BJ (cell line): Measurements from ENCODE around the gene SORCS3. TPM values are rescaled to one million over a fixed set of nuclear protein-coding genes. Genes with fewer than 3 reads are reported as not detected.

ENCODE experiments used
- CTCF ChIA-PET: fragments of 350-600 bp; formaldehyde crosslinking; extraction: SDS; loops from one replicate; lab custom pipeline; 2021; ENCODE audit warnings: antibody characterized with exemption, inconsistent platforms; lab: Yijun Ruan, JAX
- POLR2A ChIA-PET: fragments of 300-600 bp; sonication (Branson Sonifier 250); formaldehyde crosslinking; extraction: SDS; loops from one replicate; lab custom pipeline; 2021; ENCODE audit warnings: antibody characterized with exemption; lab: Charles Lee
- DNase-seq: peaks from one replicate; pipeline ENCODE4 v3.0.0-alpha.2; 2011; ENCODE audit warnings: low read depth
- H3K27me3 ChIP-seq: 2 replicates; pipeline ENCODE4 v1.6.0; 2011; ENCODE audit warnings: low read length; ENCODE audit not compliant: control insufficient read depth, insufficient read depth
- H3K36me3 ChIP-seq: 2 replicates; pipeline ENCODE4 v1.5.1; 2011; ENCODE audit warnings: low read length; ENCODE audit not compliant: control insufficient read depth, insufficient read depth
- H3K4me3 ChIP-seq: 2 replicates; pipeline ENCODE4 v1.5.1; 2011; ENCODE audit warnings: low read depth, mild to moderate bottlenecking, control low read depth, low read length
- CTCF ChIP-seq: IDR thresholded peaks from 2 replicates; pipeline ENCODE4 v1.5.1; 2011; ENCODE audit warnings: low read depth, mild to moderate bottlenecking, control low read depth, inconsistent platforms, low read length, moderate library complexity; ENCODE audit not compliant: insufficient read depth
- polyA plus RNA-seq: library from polyadenylated mRNA; depleted of rRNA; stranded (reverse); fragments of >200 nt; gene quantifications from 2 replicates; pipeline ENCODE4 v1.2.3, GENCODE V29; 2011

SORCS3 gene
- polyA plus RNA-seq, 1 experiment = not detected

GRCh38 chr10:104678658-104679057, 37.6 kb downstream of the SORCS3 start:
- H3K4me3 ChIP-seq = no peak overlapping the region
- ChIA-PET POLR2A (no interaction called here), CTCF (no interaction called here)
- H3K27me3 ChIP-seq = no peaks in the 10 kb centered on the region
- H3K36me3 ChIP-seq = no peaks in the 10 kb centered on the region
- DNase-seq = no peak
- TF ChIP-seq CTCF = no peak

- Histone ChIP-seq H3K4me3 (no peak overlapping the region), H3K27me3 (no peaks in the 10 kb centered on the region), H3K36me3 (no peaks in the 10 kb centered on the region)
- POLR2A ChIA-PET = no interaction called here
- DNase-seq = no peak
- no peak for TF ChIP-seq CTCF
- CTCF ChIA-PET = interaction anchor here (0.8 to 1.6 kb wide), 2 partner anchors 24 to 92 kb away, joined by 3 read pairs; no protein-coding TSS in a partner anchor
Measured at GRCh38 chr10:104680467-104681401, 39.6 kb downstream of the SORCS3 start.

DNA sequence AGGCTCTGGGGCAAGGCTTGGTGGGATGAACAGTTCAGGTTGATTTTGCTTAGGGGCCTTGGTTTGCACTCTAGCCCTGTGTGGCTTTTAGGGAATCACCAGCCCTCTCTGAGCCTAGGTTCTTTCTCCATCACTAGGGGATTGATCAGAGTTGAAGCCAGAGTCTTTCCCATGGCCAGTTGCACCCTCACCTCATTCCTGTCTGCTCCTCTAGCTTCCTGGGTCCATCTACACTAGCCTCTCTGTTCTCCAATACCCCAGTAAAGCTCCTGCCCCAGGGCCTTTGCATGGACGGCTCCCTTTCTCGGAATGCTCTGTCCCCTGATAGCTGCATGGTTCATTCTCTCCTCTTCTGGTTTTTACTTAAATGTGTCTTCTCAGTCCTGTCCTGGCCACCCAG, 40.4 kb downstream of the SORCS3 start:
- Histone ChIP-seq H3K4me3 (no peak overlapping the region), H3K27me3 (no peaks in the 10 kb centered on the region), H3K36me3 (no peaks in the 10 kb centered on the region)
- ChIA-PET POLR2A (no interaction called here), CTCF (interaction anchor here (0.8 to 1.6 kb wide), 3 partner anchors 8 to 93 kb away, joined by 3 to 4 read pairs (median 3); no protein-coding TSS in a partner anchor)
- no peak for TF ChIP-seq CTCF
- DNase-seq = no peak

GRCh38 chr10:104683567-104683966, 42.5 kb downstream of the SORCS3 start:
- no peak for DNase-seq
- H3K4me3 ChIP-seq = no peak overlapping the region
- POLR2A ChIA-PET = no interaction called here
- CTCF ChIA-PET = no interaction called here
- TF ChIP-seq CTCF = no peak
- H3K36me3 ChIP-seq = no peaks in the 10 kb centered on the region
- H3K27me3 ChIP-seq = no peaks in the 10 kb centered on the region

DNA sequence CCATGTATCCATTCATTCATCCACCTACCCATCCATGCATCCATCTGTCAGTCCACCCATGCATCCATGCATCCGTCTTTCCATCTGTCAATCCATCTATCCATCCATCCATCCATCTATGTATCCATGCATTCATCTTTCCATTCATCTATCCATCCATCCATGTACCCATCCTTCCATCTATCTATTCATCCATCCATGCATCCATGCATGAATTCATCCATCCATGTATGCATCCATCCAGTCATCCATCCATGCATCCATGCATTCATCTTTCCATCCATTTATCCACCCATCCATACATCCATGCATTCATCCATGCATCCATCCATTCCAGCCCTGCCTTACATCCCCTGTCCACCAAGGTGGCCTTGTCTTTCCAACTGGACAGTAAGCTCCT, 45.7 kb downstream of the SORCS3 start:
- Histone ChIP-seq H3K4me3 (no peak overlapping the region), H3K36me3 (no peaks in the 10 kb centered on the region), H3K27me3 (no peaks in the 10 kb centered on the region)
- no peak for TF ChIP-seq CTCF
- DNase-seq = no peak
- ChIA-PET CTCF (no interaction called here), POLR2A (no interaction called here)
